Esophagus squamous epithelium (tissue), 4 donors: ENCODE data around the gene HLX.

Source experiments
- POLR2A ChIP-seq, 4 donors: fragments of 450-650 bp; IDR thresholded peaks; one replicate each; pipeline ENCODE4 v1.6.1; 2017; ENCODE audit warnings: antibody characterized with exemption in 4 of 4, mild to moderate bottlenecking in 4 of 4, moderate library complexity in 3 of 4
- TF ChIP-seq, protein P1 (sequence below), 6 experiments: fragments of 450-650 bp in 4 of 6; fragments of 200-600 bp in 2 of 6; sonication (generic) in 2 of 6; IDR thresholded peaks; one replicate each; pipeline ENCODE4 v1.5.1; 2016 to 2019; ENCODE audit warnings: antibody characterized with exemption in 6 of 6, mild to moderate bottlenecking in 4 of 6, moderate library complexity in 4 of 6

DNA sequence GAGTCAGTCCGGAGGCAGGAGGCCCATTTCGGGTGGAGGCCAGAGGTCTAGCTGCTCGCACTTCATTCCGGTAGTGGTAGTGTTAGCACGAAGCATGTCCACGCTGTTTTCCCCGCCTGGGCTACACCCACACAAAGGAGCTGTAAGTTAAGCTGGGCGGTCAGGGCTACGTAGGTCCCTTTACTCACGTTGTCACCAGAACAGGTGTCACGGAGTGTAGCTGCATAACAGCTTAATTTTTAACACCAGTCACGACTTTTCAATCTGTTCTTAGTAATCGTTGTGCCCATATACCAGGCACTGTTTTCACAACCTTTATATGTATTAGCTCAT lies 15.6 kb downstream of the HLX start:
- TF ChIP-seq, protein P1, sequence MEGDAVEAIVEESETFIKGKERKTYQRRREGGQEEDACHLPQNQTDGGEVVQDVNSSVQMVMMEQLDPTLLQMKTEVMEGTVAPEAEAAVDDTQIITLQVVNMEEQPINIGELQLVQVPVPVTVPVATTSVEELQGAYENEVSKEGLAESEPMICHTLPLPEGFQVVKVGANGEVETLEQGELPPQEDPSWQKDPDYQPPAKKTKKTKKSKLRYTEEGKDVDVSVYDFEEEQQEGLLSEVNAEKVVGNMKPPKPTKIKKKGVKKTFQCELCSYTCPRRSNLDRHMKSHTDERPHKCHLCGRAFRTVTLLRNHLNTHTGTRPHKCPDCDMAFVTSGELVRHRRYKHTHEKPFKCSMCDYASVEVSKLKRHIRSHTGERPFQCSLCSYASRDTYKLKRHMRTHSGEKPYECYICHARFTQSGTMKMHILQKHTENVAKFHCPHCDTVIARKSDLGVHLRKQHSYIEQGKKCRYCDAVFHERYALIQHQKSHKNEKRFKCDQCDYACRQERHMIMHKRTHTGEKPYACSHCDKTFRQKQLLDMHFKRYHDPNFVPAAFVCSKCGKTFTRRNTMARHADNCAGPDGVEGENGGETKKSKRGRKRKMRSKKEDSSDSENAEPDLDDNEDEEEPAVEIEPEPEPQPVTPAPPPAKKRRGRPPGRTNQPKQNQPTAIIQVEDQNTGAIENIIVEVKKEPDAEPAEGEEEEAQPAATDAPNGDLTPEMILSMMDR (IDR thresholded peaks at IDR 0.05), result no peak
- no peak for TF ChIP-seq POLR2A (IDR thresholded peaks at IDR 0.05)
